Muscle layer of duodenum (tissue), 2 donors: ENCODE measurements around the gene TBC1D24.
"Not testable (repeated sequence)": the region's sequence is repeated elsewhere in the genome, so short reads cannot be mapped to it uniquely, and the experiment has no call there.

ENCODE experiments used
- H3K27ac ChIP-seq: one replicate; pipeline ENCODE4 v1.7.0; 2013; ENCODE audit warnings: mild to moderate bottlenecking, low read length
- H3K27me3 ChIP-seq: one replicate; pipeline ENCODE4 v1.7.0; 2013; ENCODE audit warnings: low read depth, mild to moderate bottlenecking, control low read depth, low read length
- H3K36me3 ChIP-seq, 2 donors: one replicate each; pipeline ENCODE4 v1.7.0; 2013; ENCODE audit warnings: low read length in 2 of 2, control low read depth in 1 of 2, mild to moderate bottlenecking in 1 of 2; ENCODE audit not compliant: insufficient read depth in 2 of 2, control insufficient read depth in 1 of 2
- H3K4me1 ChIP-seq, 2 donors: one replicate each; pipeline ENCODE4 v1.7.0; 2013; ENCODE audit warnings: low read length in 2 of 2, mild to moderate bottlenecking in 2 of 2, control low read depth in 1 of 2, moderate library complexity in 1 of 2; ENCODE audit not compliant: insufficient read depth in 2 of 2, control insufficient read depth in 1 of 2
- H3K4me3 ChIP-seq, 2 donors: one replicate each; pipeline ENCODE4 v1.7.0; 2013; ENCODE audit warnings: low read length in 2 of 2, low read depth in 1 of 2, mild to moderate bottlenecking in 1 of 2
- H3K9me3 ChIP-seq, 2 donors: one replicate each; pipeline ENCODE4 v1.7.0; 2013; ENCODE audit warnings: low read length in 2 of 2, control low read depth in 1 of 2, mild to moderate bottlenecking in 1 of 2; ENCODE audit not compliant: control insufficient read depth in 1 of 2
- donor health status: healthy.

TBC1D24 gene

GRCh38 chr16:2435236-2435635 lies 39.7 kb upstream of the TBC1D24 start:
- H3K27me3 ChIP-seq, H3K4me1 ChIP-seq, H3K36me3 ChIP-seq, H3K4me3 ChIP-seq, H3K27ac ChIP-seq, H3K9me3 ChIP-seq: not testable (repeated sequence)

- Histone ChIP-seq H3K27ac (no peak overlapping the region), H3K27me3 (no peaks in the 10 kb centered on the region), H3K36me3 (peaks cover 0 to 5% of the 10 kb centered on the region in 2 donors), H3K4me1 (no peaks in the 10 kb centered on the region), H3K4me3 (no peak overlapping the region), H3K9me3 (no peaks in the 10 kb centered on the region)
Measured at GRCh38 chr16:2436110-2436509, 38.8 kb upstream of the TBC1D24 start.

- Histone ChIP-seq H3K36me3 (peaks cover 0 to 5% of the 10 kb centered on the region in 2 donors), H3K4me3 (no peak overlapping the region), H3K27me3 (no peaks in the 10 kb centered on the region), H3K9me3 (no peaks in the 10 kb centered on the region), H3K27ac (no peak overlapping the region), H3K4me1 (no peaks in the 10 kb centered on the region)
Measured at GRCh38 chr16:2437032-2437790, 37.7 kb upstream of the TBC1D24 start.

- Histone ChIP-seq H3K4me1 (no peaks in the 10 kb centered on the region), H3K36me3 (peaks cover 0 to 5% of the 10 kb centered on the region in 2 donors), H3K9me3 (no peaks in the 10 kb centered on the region)
Measured at GRCh38 chr16:2438121-2438520, 36.8 kb upstream of the TBC1D24 start.

GRCh38 chr16:2439598-2439997 lies 35.3 kb upstream of the TBC1D24 start:
- H3K9me3 ChIP-seq = no peaks in the 10 kb centered on the region
- no peaks in the 10 kb centered on the region for H3K27me3 ChIP-seq
- no peak overlapping the region for H3K4me3 ChIP-seq
- peaks cover 0 to 8% of the 10 kb centered on the region in 2 donors for H3K36me3 ChIP-seq
- no peak overlapping the region for H3K27ac ChIP-seq
- no peaks in the 10 kb centered on the region for H3K4me1 ChIP-seq

More at GRCh38 chr16:2438121-2438520, 36.8 kb upstream of the TBC1D24 start:
- no peak overlapping the region for H3K4me3 ChIP-seq
- no peaks in the 10 kb centered on the region for H3K27me3 ChIP-seq
- H3K27ac ChIP-seq = no peak overlapping the region

- not testable (repeated sequence) for H3K4me3 ChIP-seq, H3K27me3 ChIP-seq, H3K27ac ChIP-seq, H3K9me3 ChIP-seq, H3K4me1 ChIP-seq
- peaks cover 3 to 13% of the 10 kb centered on the region in 2 donors for H3K36me3 ChIP-seq
Measured at GRCh38 chr16:2441143-2441804, 33.7 kb upstream of the TBC1D24 start.

GRCh38 chr16:2443555-2443954 lies 31.4 kb upstream of the TBC1D24 start:
- H3K9me3 ChIP-seq = no peaks in the 10 kb centered on the region
- no peaks in the 10 kb centered on the region for H3K4me1 ChIP-seq
- H3K4me3 ChIP-seq = no peak overlapping the region
- no peak overlapping the region for H3K27ac ChIP-seq
- peaks cover 3 to 14% of the 10 kb centered on the region in 2 donors for H3K36me3 ChIP-seq
- H3K27me3 ChIP-seq = no peaks in the 10 kb centered on the region

- no peaks in the 10 kb centered on the region for H3K4me1 ChIP-seq
- no peak overlapping the region for H3K27ac ChIP-seq
- no peak overlapping the region for H3K4me3 ChIP-seq
- H3K27me3 ChIP-seq = no peaks in the 10 kb centered on the region
- H3K36me3 ChIP-seq = peaks cover 7 to 29% of the 10 kb centered on the region in 2 donors
- no peaks in the 10 kb centered on the region for H3K9me3 ChIP-seq
Measured at GRCh38 chr16:2447920-2448583, 26.9 kb upstream of the TBC1D24 start.

- Histone ChIP-seq H3K27ac (no peak overlapping the region), H3K36me3 (peaks cover 11 to 34% of the 10 kb centered on the region in 2 donors), H3K4me1 (no peaks in the 10 kb centered on the region), H3K4me3 (no peak overlapping the region), H3K9me3 (no peaks in the 10 kb centered on the region), H3K27me3 (no peaks in the 10 kb centered on the region)
Measured at GRCh38 chr16:2449118-2449517, 25.8 kb upstream of the TBC1D24 start.

GRCh38 chr16:2450535-2450934 lies 24.4 kb upstream of the TBC1D24 start:
- H3K27ac ChIP-seq = no peak overlapping the region
- no peaks in the 10 kb centered on the region for H3K27me3 ChIP-seq
- H3K4me1 ChIP-seq = no peaks in the 10 kb centered on the region
- no peaks in the 10 kb centered on the region for H3K9me3 ChIP-seq
- no peak overlapping the region for H3K4me3 ChIP-seq
- peaks cover 8 to 26% of the 10 kb centered on the region in 2 donors for H3K36me3 ChIP-seq

- Histone ChIP-seq H3K4me3 (no peak overlapping the region), H3K9me3 (no peaks in the 10 kb centered on the region), H3K36me3 (peaks cover 8 to 24% of the 10 kb centered on the region in 2 donors), H3K27me3 (no peaks in the 10 kb centered on the region), H3K4me1 (no peaks in the 10 kb centered on the region), H3K27ac (no peak overlapping the region)
Measured at GRCh38 chr16:2450975-2451381, 23.9 kb upstream of the TBC1D24 start.
